Hepatocyte (in vitro differentiated cells): ENCODE results near the gene CD164. TPM values are rescaled to one million over a fixed set of nuclear protein-coding genes. Genes with fewer than 3 reads are reported as not detected.

Experiments used
- DNase-seq: peaks from one replicate; pipeline ENCODE4 v3.0.0-alpha.2; 2016; ENCODE audit warnings: low spot score
- H2AFZ ChIP-seq: fragments of 200-600 bp; sonication (generic); 2 replicates; pipeline ENCODE4 v1.6.0; 2016; ENCODE audit warnings: antibody characterized with exemption, mild to moderate bottlenecking
- H3K27ac ChIP-seq: fragments of 200-600 bp; sonication (generic); 2 replicates; pipeline ENCODE4 v1.5.1; 2016; ENCODE audit warnings: mild to moderate bottlenecking
- H3K27me3 ChIP-seq: fragments of 200-600 bp; sonication (generic); 2 replicates; pipeline ENCODE4 v1.6.1; 2016
- H3K36me3 ChIP-seq: fragments of 200-600 bp; sonication (generic); replicated peaks from 2 replicates; pipeline ENCODE4 v1.5.1; 2016; ENCODE audit warnings: low read depth; ENCODE audit not compliant: insufficient read depth
- H3K4me1 ChIP-seq: fragments of 200-600 bp; sonication (generic); 2 replicates; pipeline ENCODE4 v1.5.1; 2016; ENCODE audit warnings: mild to moderate bottlenecking, moderate library complexity; ENCODE audit not compliant: insufficient read depth
- H3K4me2 ChIP-seq: fragments of 200-600 bp; sonication (generic); 2 replicates; pipeline ENCODE4 v1.6.0; 2016
- H3K4me3 ChIP-seq: fragments of 200-600 bp; sonication (generic); 2 replicates; pipeline ENCODE4 v1.5.1; 2016; ENCODE audit warnings: mild to moderate bottlenecking
- H3K79me2 ChIP-seq: fragments of 200-600 bp; sonication (generic); 2 replicates; pipeline ENCODE4 v1.6.0; 2017; ENCODE audit warnings: mild to moderate bottlenecking
- H3K9me2 ChIP-seq: fragments of 200-600 bp; sonication (generic); replicated peaks from 2 replicates; pipeline ENCODE4 v1.6.0; 2017; ENCODE audit warnings: mild to moderate bottlenecking; ENCODE audit not compliant: insufficient read depth
- H3K9me3 ChIP-seq: fragments of 200-600 bp; sonication (generic); 2 replicates; pipeline ENCODE4 v1.5.1; 2016; ENCODE audit warnings: low read depth, mild to moderate bottlenecking
- H4K20me1 ChIP-seq: fragments of 200-600 bp; sonication (generic); 2 replicates; pipeline ENCODE4 v1.6.0; 2016; ENCODE audit warnings: mild to moderate bottlenecking; ENCODE audit not compliant: insufficient read depth, poor library complexity, severe bottlenecking
- CTCF ChIP-seq: fragments of 200-600 bp; sonication (generic); IDR thresholded peaks from 2 replicates; pipeline ENCODE4 v1.5.1; 2016; ENCODE audit warnings: antibody characterized with exemption, mild to moderate bottlenecking; ENCODE audit not compliant: poor library complexity
- EZH2 ChIP-seq: fragments of 200-600 bp; sonication (generic); IDR thresholded peaks from 2 replicates; pipeline ENCODE4 v1.6.1; 2016; ENCODE audit warnings: antibody characterized with exemption, mild to moderate bottlenecking, borderline replicate concordance
- EZH2phosphoT487 ChIP-seq: fragments of 200-600 bp; sonication (generic); IDR thresholded peaks from one replicate; pipeline ENCODE4 v1.6.1; 2018; ENCODE audit warnings: antibody characterized with exemption, mild to moderate bottlenecking, low read depth, moderate library complexity; ENCODE audit not compliant: unreplicated experiment, severe bottlenecking
- WGBS: methylation state at CpG from one replicate; pipeline ENCODE4 v1.1.6; 2016; ENCODE audit warnings: low lambda C conversion rate; ENCODE audit errors: missing lambda C conversion rate; 5-methylcytosine and 5-hydroxymethylcytosine counted together
- polyA plus RNA-seq: library from polyadenylated mRNA; unstranded; fragments of >200 nt; fragmentation: Nextera tagmentation; extraction: Ambion mirVana; gene quantifications from 2 replicates; pipeline ENCODE4 v1.2.1, GENCODE V29; 2016
- total RNA-seq: library from RNA; depleted of rRNA; stranded (reverse); fragments of >200 nt; gene quantifications from 2 replicates; pipeline ENCODE4 v1.2.3, GENCODE V29; 2014

Gene CD164
- total and polyA plus RNA-seq, 2 experiments from 2014 or later: 475 to 574 TPM

DNA sequence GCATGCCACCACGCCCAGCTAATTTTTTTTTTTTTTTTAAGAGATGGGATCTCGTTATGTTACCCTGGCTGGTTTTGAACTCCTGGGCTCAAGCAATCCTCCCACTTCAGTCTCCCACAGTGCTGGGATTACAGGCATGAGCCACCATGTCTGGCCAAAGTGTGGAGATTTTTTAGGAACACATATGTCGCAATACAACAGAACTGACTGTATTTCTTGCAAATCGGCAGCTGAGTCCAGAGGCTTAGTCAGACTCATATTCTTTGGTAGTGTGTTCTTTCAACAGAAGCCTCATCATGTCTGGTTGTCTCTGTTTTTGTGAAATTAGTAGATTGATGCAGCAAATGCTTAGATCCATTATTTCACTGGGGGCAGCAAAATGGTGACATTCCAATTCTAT is 23.9 kb upstream of the CD164 start:
- Histone ChIP-seq H3K4me2 (no peak overlapping the region), H3K27ac (no peak overlapping the region)
- WGBS: 83% methylated on average over 4 of the region's 4 CpGs

GRCh38 chr6:109397020-109397419 is 14.8 kb upstream of the CD164 start:
- 75% methylated on average over 4 of the region's 4 CpGs for WGBS
- Histone ChIP-seq H3K9me3 (no peaks in the 10 kb centered on the region), H4K20me1 (no peaks in the 10 kb centered on the region), H3K4me1 (no peaks in the 10 kb centered on the region), H3K27ac (no peak overlapping the region), H3K4me3 (no peak overlapping the region), H2AFZ (no peak overlapping the region), H3K9me2 (no peaks in the 10 kb centered on the region), H3K36me3 (no peaks in the 10 kb centered on the region), H3K27me3 (no peaks in the 10 kb centered on the region), H3K4me2 (no peak overlapping the region), H3K79me2 (no peaks in the 10 kb centered on the region)
- DNase-seq: no peak
- no peak for TF ChIP-seq EZH2
- peak; percentile 35 for TF ChIP-seq CTCF
- TF ChIP-seq EZH2phosphoT487: no peak

More for the DNA sequence above, 23.9 kb upstream of the CD164 start:
- Histone ChIP-seq H3K4me1 (no peaks in the 10 kb centered on the region), H3K9me3 (no peaks in the 10 kb centered on the region), H3K79me2 (no peaks in the 10 kb centered on the region), H3K36me3 (no peaks in the 10 kb centered on the region), H3K4me3 (no peak overlapping the region), H3K27me3 (no peaks in the 10 kb centered on the region), H2AFZ (no peak overlapping the region), H4K20me1 (no peaks in the 10 kb centered on the region), H3K9me2 (no peaks in the 10 kb centered on the region)
- no peak for TF ChIP-seq EZH2phosphoT487
- TF ChIP-seq CTCF: no peak
- TF ChIP-seq EZH2: no peak
- DNase-seq: no peak

- DNase-seq: no peak
- no peaks in the 10 kb centered on the region for H3K27me3 ChIP-seq
- H3K36me3 ChIP-seq: no peaks in the 10 kb centered on the region
- no peak overlapping the region for H3K27ac ChIP-seq
- WGBS: 92% methylated on average over 12 of the region's 12 CpGs
- TF ChIP-seq EZH2phosphoT487 (no peak), CTCF (no peak), EZH2 (no peak)
- H3K9me3 ChIP-seq: no peaks in the 10 kb centered on the region
- H3K4me1 ChIP-seq: peaks cover 1% of the 10 kb centered on the region
- no peaks in the 10 kb centered on the region for H3K9me2 ChIP-seq
- no peaks in the 10 kb centered on the region for H4K20me1 ChIP-seq
- H3K4me3 ChIP-seq: no peak overlapping the region
- no peak overlapping the region for H3K4me2 ChIP-seq
- H2AFZ ChIP-seq: no peak overlapping the region
- no peaks in the 10 kb centered on the region for H3K79me2 ChIP-seq
Measured at GRCh38 chr6:109396046-109396718, 13.9 kb upstream of the CD164 start.
